ENCODE measurements around the gene SORCS1.
"Not testable (repeated sequence)": the region's sequence is repeated elsewhere in the genome, so short reads cannot be mapped to it uniquely, and the experiment has no call there.

- TF ChIP-seq, protein P1, sequence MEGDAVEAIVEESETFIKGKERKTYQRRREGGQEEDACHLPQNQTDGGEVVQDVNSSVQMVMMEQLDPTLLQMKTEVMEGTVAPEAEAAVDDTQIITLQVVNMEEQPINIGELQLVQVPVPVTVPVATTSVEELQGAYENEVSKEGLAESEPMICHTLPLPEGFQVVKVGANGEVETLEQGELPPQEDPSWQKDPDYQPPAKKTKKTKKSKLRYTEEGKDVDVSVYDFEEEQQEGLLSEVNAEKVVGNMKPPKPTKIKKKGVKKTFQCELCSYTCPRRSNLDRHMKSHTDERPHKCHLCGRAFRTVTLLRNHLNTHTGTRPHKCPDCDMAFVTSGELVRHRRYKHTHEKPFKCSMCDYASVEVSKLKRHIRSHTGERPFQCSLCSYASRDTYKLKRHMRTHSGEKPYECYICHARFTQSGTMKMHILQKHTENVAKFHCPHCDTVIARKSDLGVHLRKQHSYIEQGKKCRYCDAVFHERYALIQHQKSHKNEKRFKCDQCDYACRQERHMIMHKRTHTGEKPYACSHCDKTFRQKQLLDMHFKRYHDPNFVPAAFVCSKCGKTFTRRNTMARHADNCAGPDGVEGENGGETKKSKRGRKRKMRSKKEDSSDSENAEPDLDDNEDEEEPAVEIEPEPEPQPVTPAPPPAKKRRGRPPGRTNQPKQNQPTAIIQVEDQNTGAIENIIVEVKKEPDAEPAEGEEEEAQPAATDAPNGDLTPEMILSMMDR (conservative IDR thresholded peaks at IDR 0.05 in 1 of 2, IDR thresholded peaks at IDR 0.05 in 1 of 2; ENCODE audit: low read depth in 1 of 2, low read length in 2 of 2) = not testable (repeated sequence)
- TF ChIP-seq EZH2 (IDR thresholded peaks at IDR 0.05; ENCODE audit: low read length, missing control alignments) = not testable (repeated sequence)
These were observed 140.5 kb downstream of the SORCS1 start for GRCh38 chr10:107024033-107024432.
